Esophagus squamous epithelium (tissue), 4 donors: Measurements from ENCODE around the gene ESPNL.

Experiments used
- POLR2A ChIP-seq, 4 donors: fragments of 450-650 bp; IDR thresholded peaks; one replicate each; pipeline ENCODE4 v1.6.1; 2017; ENCODE audit warnings: antibody characterized with exemption in 4 of 4, mild to moderate bottlenecking in 4 of 4, moderate library complexity in 3 of 4
- TF ChIP-seq, protein P1 (sequence below), 6 experiments: fragments of 450-650 bp in 4 of 6; fragments of 200-600 bp in 2 of 6; sonication (generic) in 2 of 6; IDR thresholded peaks; one replicate each; pipeline ENCODE4 v1.5.1; 2016 to 2019; ENCODE audit warnings: antibody characterized with exemption in 6 of 6, mild to moderate bottlenecking in 4 of 6, moderate library complexity in 4 of 6

DNA sequence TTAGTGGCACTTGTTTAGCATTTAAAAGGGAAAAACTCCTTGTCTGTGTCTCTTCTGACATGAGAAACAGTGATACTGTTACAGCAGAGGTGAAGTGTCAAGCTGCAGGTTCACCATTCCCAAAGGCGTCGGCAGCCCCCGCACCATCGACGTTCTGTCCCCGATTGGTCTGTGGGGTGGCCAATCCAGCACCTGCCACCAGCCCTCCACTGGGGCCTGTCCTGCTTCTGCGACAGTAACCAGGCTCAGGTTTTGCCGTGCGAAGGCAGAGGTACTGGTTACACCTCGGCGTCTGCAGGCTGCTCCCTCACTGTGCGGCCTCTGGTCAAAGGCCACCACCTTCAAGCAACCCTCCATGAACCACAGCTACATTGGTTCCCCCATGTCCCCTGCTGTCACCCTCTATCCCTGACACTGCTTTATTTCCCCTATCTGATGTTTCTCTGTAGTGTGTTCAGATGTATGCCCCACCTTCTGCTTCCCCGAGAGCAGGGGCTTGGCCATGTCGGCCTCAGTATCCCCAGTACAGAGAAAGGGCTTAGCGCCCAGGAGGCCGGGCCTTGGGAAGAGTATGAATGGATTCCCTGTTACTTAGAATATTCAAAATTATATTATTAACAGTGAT lies 8.6 kb upstream of the ESPNL start:
- TF ChIP-seq, protein P1, sequence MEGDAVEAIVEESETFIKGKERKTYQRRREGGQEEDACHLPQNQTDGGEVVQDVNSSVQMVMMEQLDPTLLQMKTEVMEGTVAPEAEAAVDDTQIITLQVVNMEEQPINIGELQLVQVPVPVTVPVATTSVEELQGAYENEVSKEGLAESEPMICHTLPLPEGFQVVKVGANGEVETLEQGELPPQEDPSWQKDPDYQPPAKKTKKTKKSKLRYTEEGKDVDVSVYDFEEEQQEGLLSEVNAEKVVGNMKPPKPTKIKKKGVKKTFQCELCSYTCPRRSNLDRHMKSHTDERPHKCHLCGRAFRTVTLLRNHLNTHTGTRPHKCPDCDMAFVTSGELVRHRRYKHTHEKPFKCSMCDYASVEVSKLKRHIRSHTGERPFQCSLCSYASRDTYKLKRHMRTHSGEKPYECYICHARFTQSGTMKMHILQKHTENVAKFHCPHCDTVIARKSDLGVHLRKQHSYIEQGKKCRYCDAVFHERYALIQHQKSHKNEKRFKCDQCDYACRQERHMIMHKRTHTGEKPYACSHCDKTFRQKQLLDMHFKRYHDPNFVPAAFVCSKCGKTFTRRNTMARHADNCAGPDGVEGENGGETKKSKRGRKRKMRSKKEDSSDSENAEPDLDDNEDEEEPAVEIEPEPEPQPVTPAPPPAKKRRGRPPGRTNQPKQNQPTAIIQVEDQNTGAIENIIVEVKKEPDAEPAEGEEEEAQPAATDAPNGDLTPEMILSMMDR (IDR thresholded peaks at IDR 0.05): no peak
- no peak for TF ChIP-seq POLR2A (IDR thresholded peaks at IDR 0.05)
